Naive thymus-derived CD4-positive, alpha-beta T cell (primary cell): Measurements from ENCODE around the gene RAMP3. TPM values are rescaled to one million over a fixed set of nuclear protein-coding genes. Genes with fewer than 3 reads are reported as not detected.
A peak's percentile ranks its signal among the peaks of the same experiment; 100 is the strongest.

Experiments
- ATAC-seq: fragments of 150-1000 bp; cut with Tn5 transposase; 2 replicates; pipeline ENCODE4 v1.10.0; 2021; ENCODE audit warnings: mild to moderate bottlenecking, moderate library complexity
- CTCF ChIA-PET: fragments of 350-600 bp; sonication (Branson Sonifier 250); formaldehyde crosslinking; loops from one replicate; lab custom pipeline; 2021; ENCODE audit warnings: antibody characterized with exemption; lab: Charles Lee
- POLR2A ChIA-PET: fragments of 350-600 bp; sonication (Branson Sonifier 250); formaldehyde crosslinking; loops from one replicate; lab custom pipeline; 2021; ENCODE audit warnings: antibody characterized with exemption, inconsistent platforms; lab: Charles Lee
- DNase-seq, 9 donors: peaks; one replicate each; pipeline versions ENCODE4 v3.0.0 to v3.0.0-alpha.2; 2020 to 2022; ENCODE audit warnings: mixed read lengths in 1 of 9
- H3K27ac ChIP-seq: one replicate; pipeline ENCODE4 v1.7.0; 2013; ENCODE audit warnings: mild to moderate bottlenecking, low read depth, low read length, moderate library complexity
- H3K27me3 ChIP-seq, 2 donors: one replicate each; pipeline ENCODE4 v1.7.0; 2013; ENCODE audit warnings: low read length in 2 of 2, mild to moderate bottlenecking in 2 of 2, moderate library complexity in 2 of 2; ENCODE audit not compliant: control insufficient read depth in 2 of 2, insufficient read depth in 2 of 2
- H3K36me3 ChIP-seq, 3 experiments: 1 replicate in 2 of 3; 2 replicates in 1 of 3; pipeline ENCODE4 v1.7.0; 2013; ENCODE audit warnings: low read length in 3 of 3, mild to moderate bottlenecking in 3 of 3, moderate library complexity in 1 of 3; ENCODE audit not compliant: insufficient read depth in 3 of 3, control insufficient read depth in 2 of 3
- H3K4me1 ChIP-seq, 2 donors: one replicate each; pipeline ENCODE4 v1.7.0; 2013; ENCODE audit warnings: low read length in 2 of 2, mild to moderate bottlenecking in 2 of 2, moderate library complexity in 1 of 2; ENCODE audit not compliant: control insufficient read depth in 2 of 2, insufficient read depth in 2 of 2
- H3K4me3 ChIP-seq: 2 replicates; pipeline ENCODE4 v1.7.0; 2013; ENCODE audit warnings: mild to moderate bottlenecking, low read length
- H3K9me3 ChIP-seq, 3 experiments: 1 replicate in 2 of 3; 2 replicates in 1 of 3; pipeline ENCODE4 v1.7.0; 2013; ENCODE audit warnings: low read length in 3 of 3; ENCODE audit not compliant: control insufficient read depth in 2 of 3
- H3K27ac Mint-ChIP-seq, 9 donors: one replicate each; pipeline ENCODE4 v1.8.0; 2020 to 2022; ENCODE audit warnings: mixed read lengths in 9 of 9, mild to moderate bottlenecking in 8 of 9, moderate library complexity in 5 of 9, inconsistent platforms in 2 of 9
- H3K27me3 Mint-ChIP-seq, 5 donors: one replicate each; pipeline ENCODE4 v1.8.0; 2021 to 2022; ENCODE audit warnings: mixed read lengths in 5 of 5, mild to moderate bottlenecking in 1 of 5
- H3K36me3 Mint-ChIP-seq, 5 donors: one replicate each; pipeline ENCODE4 v1.8.0; 2020 to 2022; ENCODE audit warnings: mixed read lengths in 5 of 5, mild to moderate bottlenecking in 3 of 5, inconsistent platforms in 1 of 5
- H3K4me1 Mint-ChIP-seq, 7 donors: one replicate each; pipeline ENCODE4 v1.8.0; 2020 to 2022; ENCODE audit warnings: mixed read lengths in 7 of 7, mild to moderate bottlenecking in 3 of 7, inconsistent platforms in 1 of 7
- H3K4me3 Mint-ChIP-seq, 10 donors: one replicate each; pipeline ENCODE4 v1.8.0; 2020 to 2022; ENCODE audit warnings: mild to moderate bottlenecking in 10 of 10, mixed read lengths in 10 of 10, moderate library complexity in 6 of 10, inconsistent platforms in 2 of 10
- H3K9me3 Mint-ChIP-seq, 11 donors: one replicate each; pipeline ENCODE4 v1.8.0; 2020 to 2022; ENCODE audit warnings: mixed read lengths in 11 of 11, mild to moderate bottlenecking in 4 of 11, inconsistent platforms in 1 of 11, moderate library complexity in 1 of 11
- intact Hi-C, 2 donors: fragments of 100-400 bp; cut with micrococcal nuclease; formaldehyde crosslinking; loops; one replicate each; pipeline ENCODE4 v1.15.1; 2023
- polyA plus RNA-seq, 2 donors: library from polyadenylated mRNA; unstranded; fragments of 300-500 nt; fragmentation: Illumina TruSeq; gene quantifications; one replicate each; pipeline ENCODE4 v1.2.3, GENCODE V29; 2021
- total RNA-seq, 6 experiments: library from RNA in 5 of 6; stranded (reverse) in 5 of 6; gene quantifications; 1 replicate in 5 of 6; 2 replicates in 1 of 6; pipeline ENCODE4 v1.2.3 and lab custom pipeline; 2021 to 2026

Gene RAMP3
- total and polyA plus RNA-seq, 7 experiments from 2014 or later: 0.39 TPM; not detected in 6

DNA sequence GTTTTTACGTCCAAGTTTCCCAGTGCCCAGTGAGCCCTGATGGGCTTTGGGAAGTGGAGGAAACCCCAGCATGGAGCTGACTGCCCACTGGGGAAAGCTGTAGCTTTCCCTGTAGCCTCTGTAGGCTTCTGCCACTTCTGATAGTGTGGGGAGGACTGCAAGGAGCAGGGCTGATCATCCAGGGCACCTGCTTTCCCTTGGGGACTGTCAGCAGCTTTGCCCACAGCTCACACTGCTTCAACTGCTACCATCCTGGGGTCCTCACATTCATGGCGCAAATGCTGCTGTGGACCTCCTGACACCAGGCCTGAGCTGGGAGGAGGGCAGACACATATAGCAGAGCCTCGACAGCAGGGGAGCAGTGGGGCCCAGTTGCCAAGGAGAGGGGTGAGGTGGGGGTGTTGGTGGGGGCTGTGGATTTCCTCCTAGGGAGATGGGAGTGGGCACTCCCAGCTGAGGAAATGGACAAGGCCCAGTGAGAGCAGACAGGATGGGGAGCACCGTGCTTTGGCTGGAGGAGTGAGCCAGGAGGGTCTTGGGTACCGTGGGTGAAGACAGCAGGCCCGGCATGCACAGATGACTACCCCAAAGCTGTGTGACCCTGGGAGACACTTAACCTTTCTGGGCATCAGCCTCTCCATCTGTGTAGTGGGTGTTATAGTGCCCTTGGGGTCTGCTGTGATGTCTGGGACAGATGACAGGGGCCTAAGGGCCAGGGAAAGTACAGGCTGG, 16.2 kb downstream of the RAMP3 start:
- CTCF ChIA-PET: interaction anchor here (0.7 kb wide), 1 partner anchor 608 kb away, joined by 3 read pairs; no protein-coding TSS in a partner anchor
- DNase-seq (no peak), ATAC-seq (no peak)
- Histone ChIP-seq H3K27me3 (no peaks in the 10 kb centered on the region), H3K4me3 (no peak overlapping the region), H3K9me3 (no peaks in the 10 kb centered on the region), H3K27ac (no peak overlapping the region), H3K4me1 (no peaks in the 10 kb centered on the region), H3K36me3 (no peaks in the 10 kb centered on the region)
- H3K4me3 Mint-ChIP-seq: no peak overlapping the region
- peaks cover 0 to 5% (median 0%) of the 10 kb centered on the region in 7 donors for H3K4me1 Mint-ChIP-seq
- POLR2A ChIA-PET: no interaction called here
- intact Hi-C loops: no loop called here
- H3K9me3 Mint-ChIP-seq: no peaks in the 10 kb centered on the region
- peaks cover 0 to 10% (median 5%) of the 10 kb centered on the region in 5 donors for H3K27me3 Mint-ChIP-seq
- H3K36me3 Mint-ChIP-seq: no peaks in the 10 kb centered on the region
- peak overlapping the region in 1 of 9 donors; percentile 6 for H3K27ac Mint-ChIP-seq

DNA sequence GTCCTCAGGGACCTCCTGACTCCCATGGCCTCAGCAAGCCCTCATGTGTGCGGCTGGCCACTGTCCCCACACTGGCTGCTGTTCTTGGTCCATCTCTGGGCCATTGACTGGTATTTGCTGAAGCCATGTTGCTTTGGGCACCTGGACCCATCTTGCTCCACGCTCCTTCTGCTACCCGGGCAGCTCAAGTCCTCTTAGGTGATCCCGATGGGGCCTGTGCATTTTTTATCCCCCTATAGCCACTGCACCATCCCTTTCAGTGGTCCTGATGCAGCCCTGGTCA, 16.7 kb downstream of the RAMP3 start:
- no peaks in the 10 kb centered on the region for H3K4me1 ChIP-seq
- CTCF ChIA-PET: no interaction called here
- H3K27me3 Mint-ChIP-seq: peaks cover 0 to 9% (median 6%) of the 10 kb centered on the region in 5 donors
- no peaks in the 10 kb centered on the region for H3K36me3 ChIP-seq
- H3K27ac Mint-ChIP-seq: no peak overlapping the region
- H3K27me3 ChIP-seq: no peaks in the 10 kb centered on the region
- intact Hi-C loops: no loop called here
- H3K36me3 Mint-ChIP-seq: no peaks in the 10 kb centered on the region
- no peak for ATAC-seq
- H3K9me3 ChIP-seq: no peaks in the 10 kb centered on the region
- no peak overlapping the region for H3K4me3 Mint-ChIP-seq
- H3K4me3 ChIP-seq: no peak overlapping the region
- peaks cover 0 to 5% (median 0%) of the 10 kb centered on the region in 7 donors for H3K4me1 Mint-ChIP-seq
- H3K27ac ChIP-seq: no peak overlapping the region
- H3K9me3 Mint-ChIP-seq: no peaks in the 10 kb centered on the region
- POLR2A ChIA-PET: no interaction called here
- DNase-seq: no peak

DNA sequence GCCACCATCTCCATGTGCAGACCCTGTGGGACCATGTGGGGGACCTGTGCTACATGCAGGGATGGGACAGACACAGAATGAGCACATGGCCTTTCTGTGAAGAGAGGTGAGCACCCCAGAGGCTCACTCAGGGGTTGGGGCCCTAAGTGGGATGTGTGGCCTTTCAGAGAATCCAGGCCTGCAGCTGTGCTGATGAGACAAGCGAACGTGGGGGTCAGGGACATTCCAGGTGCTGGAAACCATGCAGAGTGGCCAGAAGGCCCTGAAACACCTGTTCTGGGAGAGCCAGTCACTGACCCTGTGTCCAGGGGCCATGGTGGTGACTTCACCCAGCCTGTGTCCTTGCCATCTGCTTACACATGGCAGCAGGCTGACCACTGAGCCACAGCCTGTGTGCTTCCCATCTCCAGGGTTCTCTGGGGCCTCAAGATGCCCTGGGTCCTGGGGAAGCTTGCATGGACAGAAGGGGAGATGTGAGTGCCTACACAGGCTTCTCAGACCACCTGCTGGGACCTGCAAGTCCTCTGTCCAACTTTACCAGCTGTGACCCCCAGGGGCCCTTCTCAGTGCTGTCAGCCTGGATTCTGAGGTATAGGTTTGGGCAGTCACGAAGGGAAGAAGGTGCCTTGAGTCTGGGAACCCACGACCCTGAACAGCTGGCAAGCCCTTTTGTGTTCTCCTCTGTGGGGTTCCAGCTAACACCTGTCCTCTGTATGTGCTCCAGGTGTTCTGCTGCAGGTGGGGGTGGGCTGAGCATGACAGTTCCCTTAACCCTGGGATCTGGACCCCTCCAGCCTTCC, 17.6 kb downstream of the RAMP3 start:
- POLR2A ChIA-PET: no interaction called here

DNA sequence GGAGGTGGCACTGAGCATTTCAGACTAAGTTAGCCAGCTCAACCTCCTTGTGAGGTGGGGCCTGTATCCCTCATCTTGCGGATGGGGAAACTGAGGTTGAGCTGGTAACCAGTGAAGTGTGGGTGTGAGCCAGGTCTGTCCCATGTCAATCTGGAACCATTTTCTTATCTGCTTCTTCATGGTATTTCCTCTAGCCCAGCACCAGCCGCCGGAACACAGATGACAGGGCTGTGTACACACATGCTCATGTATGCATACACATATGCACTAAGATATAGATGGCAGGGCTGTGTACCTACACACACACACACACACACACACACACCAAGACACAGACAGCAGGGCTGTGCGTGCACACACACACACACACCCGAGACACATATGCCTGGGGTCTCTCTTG, 18.5 kb downstream of the RAMP3 start:
- intact Hi-C loops: no loop called here
- Histone ChIP-seq H3K27me3 (no peaks in the 10 kb centered on the region), H3K27ac (no peak overlapping the region), H3K4me1 (no peaks in the 10 kb centered on the region), H3K4me3 (no peak overlapping the region), H3K9me3 (no peaks in the 10 kb centered on the region), H3K36me3 (no peaks in the 10 kb centered on the region)
- DNase-seq (no peak), ATAC-seq (no peak)
- peak overlapping the region in 1 of 9 donors; percentile 10 for H3K27ac Mint-ChIP-seq
- H3K27me3 Mint-ChIP-seq: peaks cover 0 to 13% (median 7%) of the 10 kb centered on the region in 5 donors
- ChIA-PET POLR2A (no interaction called here), CTCF (no interaction called here)
- no peak overlapping the region for H3K4me3 Mint-ChIP-seq
- H3K36me3 Mint-ChIP-seq: no peaks in the 10 kb centered on the region
- H3K9me3 Mint-ChIP-seq: no peaks in the 10 kb centered on the region
- peaks cover 0 to 5% (median 0%) of the 10 kb centered on the region in 7 donors for H3K4me1 Mint-ChIP-seq

More for the DNA sequence above, 17.6 kb downstream of the RAMP3 start:
- no peaks in the 10 kb centered on the region for H3K9me3 ChIP-seq
- no peaks in the 10 kb centered on the region for H3K27me3 ChIP-seq
- DNase-seq (no peak), ATAC-seq (no peak)
- peaks cover 0 to 5% (median 0%) of the 10 kb centered on the region in 7 donors for H3K4me1 Mint-ChIP-seq
- no peaks in the 10 kb centered on the region for H3K36me3 ChIP-seq
- H3K36me3 Mint-ChIP-seq: no peaks in the 10 kb centered on the region
- CTCF ChIA-PET: no interaction called here
- no peak overlapping the region for H3K27ac ChIP-seq
- H3K4me3 Mint-ChIP-seq: no peak overlapping the region
- no peaks in the 10 kb centered on the region for H3K9me3 Mint-ChIP-seq
- no peaks in the 10 kb centered on the region for H3K4me1 ChIP-seq
- H3K4me3 ChIP-seq: no peak overlapping the region
- intact Hi-C loops: no loop called here
- H3K27me3 Mint-ChIP-seq: peaks cover 0 to 13% (median 7%) of the 10 kb centered on the region in 5 donors
- H3K27ac Mint-ChIP-seq: no peak overlapping the region

DNA sequence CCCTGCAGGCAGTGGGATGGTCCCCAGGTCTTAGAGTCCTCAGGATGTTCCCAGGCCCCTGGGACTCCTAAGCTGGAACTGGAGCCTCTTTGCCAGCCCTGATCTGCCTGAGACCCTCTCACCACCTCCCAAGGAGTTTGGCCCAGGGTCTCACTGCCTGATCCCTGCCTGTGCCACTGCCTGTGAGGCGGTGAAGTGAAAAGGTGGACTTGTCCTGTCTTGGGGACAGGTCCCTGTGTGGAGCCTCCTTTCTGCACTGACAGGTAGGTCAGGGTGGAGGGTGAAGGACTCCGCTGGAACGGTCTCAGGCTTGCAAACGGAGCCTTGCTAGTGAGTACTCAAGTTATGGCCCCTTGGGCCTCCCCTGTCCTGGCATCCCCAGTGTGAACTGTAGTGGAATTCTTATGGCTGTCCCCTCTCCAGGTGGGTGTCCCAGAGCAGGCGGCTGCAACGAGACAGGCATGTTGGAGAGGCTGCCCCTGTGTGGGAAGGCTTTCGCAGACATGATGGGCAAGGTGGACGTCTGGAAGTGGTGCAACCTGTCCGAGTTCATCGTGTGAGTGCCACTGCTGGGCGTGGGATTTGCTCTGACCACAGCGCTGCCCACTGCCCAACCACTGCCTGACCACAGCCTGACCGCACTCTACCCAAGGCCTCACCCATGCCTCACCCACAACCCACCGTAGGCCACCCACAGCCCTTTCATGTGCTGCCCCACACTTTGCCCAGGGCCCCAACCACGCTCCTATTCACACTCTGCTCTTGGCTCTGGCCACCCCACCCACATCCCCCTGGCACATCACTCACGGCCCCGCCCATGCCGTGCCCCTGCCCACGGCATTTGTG, 19.5 kb downstream of the RAMP3 start:
- intact Hi-C loops: no loop called here
- H3K9me3 ChIP-seq: no peaks in the 10 kb centered on the region
- CTCF ChIA-PET: no interaction called here
- H3K27ac ChIP-seq: no peak overlapping the region
- Mint-ChIP-seq H3K36me3 (no peaks in the 10 kb centered on the region), H3K9me3 (no peaks in the 10 kb centered on the region), H3K27ac (no peak overlapping the region), H3K4me1 (peaks cover 0 to 5% (median 0%) of the 10 kb centered on the region in 7 donors), H3K27me3 (peaks cover 0 to 19% (median 7%) of the 10 kb centered on the region in 5 donors), H3K4me3 (no peak overlapping the region)
- H3K27me3 ChIP-seq: no peaks in the 10 kb centered on the region
- DNase-seq: no peak
- H3K36me3 ChIP-seq: no peaks in the 10 kb centered on the region
- POLR2A ChIA-PET: no interaction called here
- H3K4me1 ChIP-seq: no peaks in the 10 kb centered on the region
- ATAC-seq: no peak
- no peak overlapping the region for H3K4me3 ChIP-seq

DNA sequence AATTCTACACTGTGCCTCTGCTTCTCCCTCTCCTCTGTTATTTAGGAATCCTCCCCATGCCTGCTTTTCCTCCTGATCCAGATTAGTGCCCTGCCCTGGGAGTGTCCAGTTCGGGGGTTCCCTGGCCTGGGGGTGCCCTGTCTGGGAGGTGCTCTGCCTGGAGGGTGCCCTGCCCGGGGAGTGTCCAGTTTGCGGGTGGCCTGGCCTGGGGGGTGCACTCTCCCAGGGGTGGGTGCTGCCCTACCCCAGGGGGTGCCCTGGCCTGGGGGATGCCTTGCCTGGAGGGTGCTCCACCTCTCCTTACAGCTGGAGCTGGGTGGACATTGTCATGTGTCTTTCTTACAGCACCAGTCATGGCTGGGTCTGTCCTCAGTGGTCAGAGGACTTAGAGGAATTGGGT, 20.2 kb downstream of the RAMP3 start:
- H3K9me3 Mint-ChIP-seq: no peaks in the 10 kb centered on the region
- H3K4me1 ChIP-seq: no peaks in the 10 kb centered on the region
- CTCF ChIA-PET: no interaction called here
- no peak overlapping the region for H3K4me3 ChIP-seq
- H3K36me3 ChIP-seq: no peaks in the 10 kb centered on the region
- no peak overlapping the region for H3K4me3 Mint-ChIP-seq
- H3K27me3 Mint-ChIP-seq: peaks cover 0 to 19% (median 7%) of the 10 kb centered on the region in 5 donors
- H3K27ac ChIP-seq: no peak overlapping the region
- no peaks in the 10 kb centered on the region for H3K9me3 ChIP-seq
- H3K27me3 ChIP-seq: no peaks in the 10 kb centered on the region
- POLR2A ChIA-PET: no interaction called here
- ATAC-seq (peak; percentile 34), DNase-seq (no peak)
- no peaks in the 10 kb centered on the region for H3K36me3 Mint-ChIP-seq
- no peak overlapping the region for H3K27ac Mint-ChIP-seq
- intact Hi-C loops: no loop called here
- H3K4me1 Mint-ChIP-seq: peaks cover 0 to 3% (median 0%) of the 10 kb centered on the region in 7 donors
